ENCODE measurements around the gene BDKRB1. TPM values are rescaled to one million over a fixed set of nuclear protein-coding genes. Genes with fewer than 3 reads are reported as not detected.

Gene BDKRB1
- total RNA-seq, 2 experiments from 2014 or later = not detected

DNA sequence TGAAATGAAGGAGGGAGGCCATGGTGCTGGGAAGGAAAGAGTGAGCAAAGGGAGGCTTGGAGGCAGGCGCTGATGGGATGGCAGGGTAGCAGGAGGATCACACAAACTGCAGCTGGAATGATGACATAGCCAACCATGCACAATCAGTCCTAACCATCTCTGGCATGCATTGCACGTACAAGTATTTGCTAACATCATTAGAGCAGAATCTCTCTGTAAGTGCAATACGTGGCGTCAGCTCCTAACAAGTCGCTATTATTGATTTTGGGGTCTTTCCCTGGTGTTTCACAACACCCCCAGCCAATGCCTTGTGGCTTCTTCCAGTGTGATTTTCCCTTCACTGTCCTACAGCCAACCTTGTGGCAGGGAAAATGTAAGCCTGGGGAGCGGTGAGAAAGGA, 18.5 kb downstream of the BDKRB1 start:
- POLR2A ChIA-PET = no interaction called here

DNA sequence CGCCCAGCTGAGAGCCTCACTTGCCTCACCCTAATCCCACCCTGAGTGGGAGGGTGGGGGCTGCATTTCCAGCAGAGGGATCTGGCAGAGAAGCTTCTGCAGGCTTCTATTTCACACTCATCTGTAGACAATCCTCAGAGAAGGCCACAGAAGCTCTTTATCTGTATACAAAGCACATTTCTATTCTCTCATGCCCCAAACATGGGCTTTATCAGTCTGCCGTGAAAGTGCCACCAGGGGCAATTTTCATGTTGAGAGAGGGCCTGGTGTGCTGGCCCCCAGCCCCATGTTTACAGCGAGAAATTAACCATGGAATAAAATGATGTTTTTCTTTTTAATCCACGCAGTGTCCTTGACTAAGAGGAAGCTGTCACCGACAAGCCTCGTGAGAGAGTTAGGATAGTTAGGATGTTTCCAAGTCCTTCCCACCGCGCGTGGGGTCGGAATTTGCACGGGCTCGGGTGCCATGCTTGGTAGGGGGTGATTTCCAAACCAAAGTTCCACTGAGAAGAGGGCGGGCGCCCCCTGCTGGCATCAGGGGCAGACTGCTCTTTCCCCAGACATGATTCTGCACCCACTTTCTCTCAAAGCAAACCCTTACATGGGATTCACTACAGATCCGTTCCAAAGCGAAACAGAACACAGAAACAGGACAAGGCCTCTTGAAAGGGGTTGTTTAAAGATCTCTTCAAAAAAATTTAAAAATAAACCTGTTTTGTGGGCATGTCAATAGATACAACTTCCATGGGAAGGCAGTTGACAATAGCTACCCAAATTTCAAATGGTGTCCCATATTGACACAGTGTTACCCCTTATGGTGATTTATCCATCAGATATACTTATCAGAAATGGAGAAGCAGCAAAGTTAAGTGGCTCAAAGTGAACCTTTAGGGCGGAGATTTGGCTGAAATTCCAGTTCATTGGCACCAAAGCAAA, 19.4 kb downstream of the BDKRB1 start:
- ChIA-PET CTCF (interaction anchor here (0.8 to 2.0 kb wide), 4 partner anchors 16 to 175 kb away, joined by 3 to 9 read pairs (median 4); no protein-coding TSS in a partner anchor), POLR2A (no interaction called here)

More for the DNA sequence above, 18.5 kb downstream of the BDKRB1 start:
- CTCF ChIA-PET = interaction anchor here (0.9 to 1.7 kb wide), 3 partner anchors 14 to 174 kb away, joined by 3 to 6 read pairs (median 3); no protein-coding TSS in a partner anchor

DNA sequence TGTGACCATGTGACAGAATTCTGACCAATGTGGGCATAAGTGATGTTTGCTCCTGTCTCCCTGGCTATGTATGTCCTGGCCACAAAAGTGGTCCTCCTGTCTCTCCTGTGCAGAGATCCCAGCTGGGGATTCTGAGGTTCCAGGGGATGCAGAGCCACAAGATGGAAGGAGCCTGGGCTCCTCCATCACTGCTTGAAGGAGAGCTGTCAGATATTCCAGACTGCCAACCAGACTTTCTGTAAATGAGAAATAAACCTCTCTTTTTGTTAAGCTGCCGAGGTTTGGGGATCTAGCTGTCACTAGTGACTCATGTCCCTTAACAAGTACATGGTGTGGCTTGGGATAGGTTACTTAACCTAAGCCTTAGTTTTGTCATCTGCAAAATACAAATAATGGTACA, 21.9 kb downstream of the BDKRB1 start:
- CTCF ChIA-PET = no interaction called here

DNA sequence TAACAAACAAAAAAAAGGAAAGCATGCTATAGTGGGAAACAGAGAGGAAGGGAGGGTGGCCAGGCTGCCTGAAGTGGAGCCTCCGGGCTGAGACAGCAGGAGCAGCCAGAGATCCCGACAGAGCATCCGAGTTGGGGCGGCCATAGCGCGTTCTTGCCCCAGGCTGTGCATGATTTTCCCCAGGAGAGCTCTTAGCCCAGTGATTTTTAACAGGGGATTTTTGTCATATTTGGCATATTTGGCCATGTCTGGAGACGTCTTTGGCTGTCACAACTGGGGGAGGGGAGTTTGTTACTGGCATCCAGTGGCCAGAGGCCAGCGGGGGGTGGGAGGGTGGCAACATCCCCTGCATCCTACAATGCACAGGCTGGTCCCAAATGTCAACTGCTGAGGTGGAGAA, 23.6 kb downstream of the BDKRB1 start:
- POLR2A ChIA-PET = no interaction called here
- CTCF ChIA-PET = no interaction called here

More for the DNA sequence above, 21.9 kb downstream of the BDKRB1 start:
- POLR2A ChIA-PET = no interaction called here

DNA sequence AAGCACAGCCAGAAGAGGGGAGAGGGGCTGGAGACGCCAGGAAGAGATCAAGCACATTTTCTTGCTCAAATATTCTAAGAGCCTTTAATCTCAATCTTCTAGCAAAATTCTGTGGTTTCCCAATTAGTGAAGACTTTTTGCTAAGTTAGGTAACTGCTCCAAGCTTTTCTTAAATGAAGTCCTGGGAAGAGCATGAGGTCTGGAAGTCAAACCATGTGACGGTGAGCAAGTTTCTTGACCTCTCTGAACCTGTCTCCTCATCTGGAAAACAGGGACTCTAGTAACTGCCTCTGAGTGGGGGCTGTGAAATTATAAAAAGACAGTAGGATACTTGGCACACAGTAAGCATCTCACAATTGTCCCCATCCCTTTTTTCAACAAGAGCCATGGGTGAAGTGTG, 24.1 kb downstream of the BDKRB1 start:
- CTCF ChIA-PET = no interaction called here

DNA sequence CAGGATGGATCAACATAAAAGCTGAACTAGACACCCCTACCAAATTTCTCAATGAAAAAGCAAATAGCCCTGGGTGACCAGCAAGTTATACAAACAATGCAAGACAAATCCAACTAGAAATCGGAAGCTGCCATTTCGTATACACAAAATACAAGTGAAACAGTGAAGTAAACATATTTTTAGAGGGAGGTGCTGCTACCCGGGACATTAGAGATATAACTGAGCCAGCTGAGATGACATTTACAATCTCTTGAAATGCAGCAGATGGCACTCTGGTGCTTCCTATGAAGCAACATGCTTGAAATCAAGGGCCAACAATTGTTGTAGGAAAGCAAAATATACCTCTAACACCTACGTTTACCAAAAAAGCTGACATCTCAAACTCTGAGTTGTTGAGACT, 25.5 kb downstream of the BDKRB1 start:
- CTCF ChIA-PET = no interaction called here
- POLR2A ChIA-PET = no interaction called here

More for the DNA sequence above, 24.1 kb downstream of the BDKRB1 start:
- POLR2A ChIA-PET = no interaction called here

DNA sequence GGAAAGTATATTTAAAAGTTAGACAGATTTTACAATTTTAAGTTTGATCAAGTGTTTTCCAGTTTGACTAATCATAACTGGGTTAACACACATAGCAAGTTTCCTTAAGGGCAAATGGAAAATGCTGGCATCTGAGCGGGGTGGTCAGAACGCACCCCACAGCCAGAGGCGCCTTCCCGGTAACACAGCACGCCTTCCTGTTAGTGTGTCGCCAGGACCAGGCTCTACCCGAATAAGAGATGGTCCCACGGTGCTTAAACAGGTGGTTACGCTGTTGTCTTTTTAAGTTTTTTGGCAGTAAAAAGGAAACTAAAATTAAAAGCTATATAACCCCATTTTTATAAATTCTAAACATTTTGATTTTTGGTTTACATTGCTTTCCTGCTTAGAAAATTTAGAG, 28.0 kb downstream of the BDKRB1 start:
- ChIA-PET CTCF (no interaction called here), POLR2A (no interaction called here)

DNA sequence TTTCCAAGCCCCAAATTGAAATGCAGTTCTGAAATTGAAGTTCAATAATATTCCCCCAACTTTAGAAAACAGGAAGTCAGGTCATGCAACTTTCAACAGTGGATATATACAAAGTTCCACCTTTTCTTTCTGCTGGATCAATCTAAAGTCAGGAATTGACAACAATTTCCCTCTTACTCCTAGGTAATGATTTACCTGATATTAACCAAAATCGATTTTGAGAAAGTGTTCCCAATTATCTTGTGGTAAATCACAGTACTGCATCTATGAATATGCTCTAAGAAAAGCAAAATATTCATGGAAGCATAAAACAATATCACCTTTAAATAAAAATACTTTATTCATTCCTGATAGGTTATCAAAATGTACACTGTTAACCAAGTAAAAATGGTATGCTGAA, 28.4 kb downstream of the BDKRB1 start:
- CTCF ChIA-PET = no interaction called here
- POLR2A ChIA-PET = no interaction called here

DNA sequence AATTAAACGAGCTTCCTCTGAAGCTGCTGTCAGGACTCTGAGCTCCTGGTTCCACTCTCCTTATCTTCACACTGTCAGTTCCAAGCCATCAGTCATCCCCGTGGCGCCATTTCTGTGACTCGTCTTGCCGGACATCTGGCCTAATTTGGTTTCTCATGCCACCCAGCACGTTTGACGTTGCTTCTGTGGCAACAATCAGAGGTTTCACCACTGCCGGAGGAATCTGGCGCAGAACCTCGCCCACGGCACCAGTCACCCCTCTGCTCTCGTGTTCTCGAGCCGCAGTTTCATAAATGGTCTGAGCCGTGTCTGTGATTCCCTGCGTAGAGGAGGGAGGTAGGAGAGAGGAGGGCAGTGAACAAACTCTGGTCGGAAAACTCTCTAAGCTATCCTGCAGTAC, 29.7 kb downstream of the BDKRB1 start:
- CTCF ChIA-PET = no interaction called here

DNA sequence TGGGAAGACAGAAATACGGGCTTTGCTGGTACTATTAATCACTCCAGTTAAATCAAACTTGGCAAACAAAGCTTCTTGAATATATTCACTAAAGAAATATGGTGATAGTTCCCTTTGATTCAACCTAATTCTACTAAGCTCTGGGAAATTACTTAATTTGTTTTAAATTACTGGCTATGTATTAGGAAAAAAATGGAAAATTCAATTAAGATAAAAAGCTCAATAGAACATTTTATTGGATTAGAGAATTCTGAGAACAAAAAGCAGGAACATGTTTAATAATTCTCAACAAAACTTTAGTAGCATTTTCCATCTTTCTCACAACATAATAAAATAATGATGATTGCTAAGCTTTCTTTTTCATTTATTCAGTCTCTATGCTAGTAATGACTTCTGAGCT, 30.2 kb downstream of the BDKRB1 start:
- POLR2A ChIA-PET = no interaction called here
- CTCF ChIA-PET = no interaction called here

More for the DNA sequence above, 29.7 kb downstream of the BDKRB1 start:
- POLR2A ChIA-PET = no interaction called here

DNA sequence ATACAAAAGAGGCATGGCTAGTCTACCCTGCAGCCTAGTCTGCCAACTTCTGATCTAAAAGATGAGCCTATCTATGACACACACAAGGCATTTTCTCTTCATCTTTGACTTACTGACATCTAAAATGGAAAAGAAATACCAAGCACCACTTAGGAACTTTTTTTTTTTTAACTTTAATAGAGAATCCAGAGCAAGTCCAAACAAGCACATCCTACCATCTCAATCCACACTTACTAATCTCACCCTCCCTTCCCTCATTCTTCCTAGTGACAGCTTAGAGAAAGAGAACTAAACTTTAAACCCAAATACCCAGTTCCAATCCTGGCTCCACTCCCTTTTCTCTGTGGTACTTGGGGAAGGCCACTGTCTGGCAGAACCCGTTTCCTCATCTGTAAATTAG, 31.8 kb downstream of the BDKRB1 start:
- ChIA-PET CTCF (interaction anchor here (0.7 kb wide), 1 partner anchor 17 kb away, joined by 5 read pairs; no protein-coding TSS in a partner anchor), POLR2A (no interaction called here)

DNA sequence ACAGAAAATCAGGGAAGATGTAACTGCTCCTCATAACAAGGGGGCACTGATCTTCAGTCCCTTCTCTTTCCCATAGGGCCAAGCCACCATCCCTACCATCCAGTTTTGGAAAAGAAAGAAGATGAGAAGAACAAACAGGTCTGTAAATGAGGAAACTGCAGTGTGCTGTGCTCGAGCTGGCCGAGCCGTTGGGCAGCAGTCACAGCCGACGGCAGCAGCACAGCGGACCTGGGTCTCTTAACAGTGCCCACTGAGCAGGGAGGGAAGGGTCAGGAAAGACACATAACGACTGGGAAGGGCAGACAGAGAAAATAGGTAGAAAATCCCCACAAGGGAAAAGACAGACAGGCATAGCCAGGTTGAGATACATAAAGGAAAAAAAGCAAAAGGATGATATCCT, 38.2 kb downstream of the BDKRB1 start:
- ChIA-PET CTCF (no interaction called here), POLR2A (no interaction called here)

DNA sequence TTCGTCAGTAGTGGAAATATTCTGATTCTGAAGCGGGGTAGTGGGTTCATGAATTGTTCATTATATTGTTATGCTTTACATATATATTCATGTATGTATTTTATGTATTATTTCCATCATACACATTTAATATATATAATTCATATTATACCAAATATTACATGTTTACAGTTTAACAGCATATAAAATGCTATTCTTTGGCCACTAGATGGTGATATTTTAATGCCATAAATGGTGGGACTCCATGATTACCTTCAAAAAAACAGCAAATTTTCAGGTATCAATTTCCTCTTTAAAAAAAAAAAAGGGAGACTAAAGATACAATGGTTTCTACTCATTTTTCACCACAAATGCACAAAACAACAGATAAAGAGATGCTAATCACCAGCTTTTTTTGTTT, 41.0 kb downstream of the BDKRB1 start:
- ChIA-PET POLR2A (no interaction called here), CTCF (interaction anchor here (0.6 to 1.0 kb wide), 3 partner anchors 125 to 225 kb away, joined by 3 to 4 read pairs (median 3); no protein-coding TSS in a partner anchor)

DNA sequence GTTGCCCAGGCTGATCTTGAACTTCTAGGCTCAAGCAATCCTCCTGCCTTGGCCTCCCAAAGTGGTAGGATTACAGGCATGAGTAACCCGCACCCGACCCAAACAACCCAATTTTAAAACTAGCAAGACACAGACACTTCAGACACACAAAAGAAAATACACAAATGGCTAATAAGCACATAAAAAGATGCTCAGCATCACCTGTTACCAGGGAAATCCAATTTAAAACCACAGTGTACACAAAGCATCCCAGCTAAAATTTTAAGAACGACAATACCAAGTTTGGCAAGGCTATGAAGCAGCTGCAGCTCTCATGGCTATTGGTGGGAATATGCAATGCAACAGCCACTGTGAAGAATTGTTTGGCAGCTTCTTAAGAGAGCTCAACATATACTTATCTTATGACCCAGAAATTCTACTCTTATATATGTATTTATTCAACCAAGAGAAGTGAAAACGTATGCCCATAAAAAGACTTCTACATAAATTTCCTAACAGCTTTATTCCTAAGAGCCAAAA, 42.0 kb downstream of the BDKRB1 start:
- ChIA-PET CTCF (interaction anchor here (1.4 kb wide), 1 partner anchor 10 kb away, joined by 3 read pairs; no protein-coding TSS in a partner anchor), POLR2A (no interaction called here)

DNA sequence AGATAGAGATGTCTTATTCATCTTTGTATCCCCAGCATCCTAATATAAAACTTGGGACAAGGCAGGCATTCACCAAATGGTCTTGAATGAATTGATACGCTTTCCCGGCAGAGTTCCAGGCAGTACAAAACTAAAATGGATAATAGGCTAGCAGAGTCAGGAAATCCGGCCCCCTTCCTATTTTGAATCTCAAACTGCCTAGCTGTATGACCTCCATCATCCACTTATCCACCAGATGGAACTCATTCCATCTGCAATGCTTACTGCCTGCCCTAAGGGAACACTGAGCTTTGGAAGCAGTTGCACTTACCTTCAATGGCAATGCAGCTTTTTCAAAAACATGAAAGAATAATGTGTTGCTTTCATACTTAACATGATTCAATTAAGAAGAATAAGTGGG, 43.4 kb downstream of the BDKRB1 start:
- POLR2A ChIA-PET = no interaction called here
- CTCF ChIA-PET = interaction anchor here (1.2 kb wide), 1 partner anchor 83 kb away, joined by 3 read pairs; no protein-coding TSS in a partner anchor

DNA sequence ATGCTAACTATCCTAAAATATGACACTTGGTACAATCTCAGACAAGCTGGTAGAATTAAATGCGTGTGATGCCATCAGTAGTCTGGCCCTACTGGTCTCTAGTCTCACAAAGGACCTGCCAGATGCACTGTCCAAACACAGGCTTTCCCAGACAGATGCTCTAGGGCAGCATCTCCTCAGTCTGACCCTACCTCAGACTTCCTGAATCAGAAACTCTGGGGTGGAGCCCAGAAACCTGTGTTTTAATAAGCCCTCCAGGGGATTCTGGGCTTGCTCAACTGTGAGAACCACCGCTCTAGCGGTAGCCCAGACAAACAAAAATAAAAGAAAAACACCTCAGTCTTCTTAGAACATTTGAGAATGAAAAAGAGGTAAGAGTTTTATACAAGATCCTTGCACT, 48.0 kb downstream of the BDKRB1 start:
- POLR2A ChIA-PET = no interaction called here
- CTCF ChIA-PET = no interaction called here

DNA sequence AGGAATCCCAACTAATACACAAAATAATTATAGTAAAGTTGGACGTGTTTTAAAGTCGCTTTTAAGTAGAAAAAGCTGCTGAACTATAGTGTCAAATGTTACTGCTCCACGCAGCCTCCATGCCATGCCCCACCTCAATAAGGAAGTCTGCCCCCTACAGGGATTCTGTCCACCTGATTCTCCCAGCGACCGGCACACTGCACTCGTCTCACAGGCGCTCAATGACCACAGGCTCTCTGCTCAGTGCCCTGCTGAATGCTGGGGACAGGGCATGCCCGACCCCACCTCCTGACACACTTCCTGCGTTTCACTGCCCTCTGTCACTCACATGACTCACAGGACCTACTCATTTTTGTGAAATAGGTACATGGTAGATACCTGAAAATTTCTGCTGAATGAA, 48.9 kb downstream of the BDKRB1 start:
- ChIA-PET POLR2A (no interaction called here), CTCF (interaction anchor here (0.6 kb wide), 1 partner anchor 18 kb away, joined by 5 read pairs; no protein-coding TSS in a partner anchor)

DNA sequence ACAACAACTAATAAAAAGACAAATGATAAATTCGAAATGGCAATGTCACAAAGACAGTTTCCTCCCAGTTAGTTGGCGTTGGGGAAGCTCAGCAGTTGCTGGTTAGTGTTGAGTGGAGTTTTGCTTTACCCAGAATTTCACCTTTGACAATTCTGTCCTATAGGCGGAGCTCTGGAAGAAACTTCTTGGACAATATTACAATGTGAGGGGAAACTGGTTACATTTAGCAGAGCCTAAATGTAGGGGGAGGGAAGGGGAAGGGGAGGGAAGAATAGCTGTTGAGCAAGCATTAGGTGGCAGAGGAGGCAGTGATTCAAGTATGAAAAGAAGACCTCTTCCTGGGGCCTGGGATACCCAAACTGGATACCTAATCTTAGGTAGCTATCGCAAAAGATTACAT, 51.4 kb downstream of the BDKRB1 start:
- ChIA-PET POLR2A (no interaction called here), CTCF (interaction anchor here (0.7 to 0.9 kb wide), 2 partner anchors 114 to 781 kb away, joined by 3 read pairs; no protein-coding TSS in a partner anchor)

DNA sequence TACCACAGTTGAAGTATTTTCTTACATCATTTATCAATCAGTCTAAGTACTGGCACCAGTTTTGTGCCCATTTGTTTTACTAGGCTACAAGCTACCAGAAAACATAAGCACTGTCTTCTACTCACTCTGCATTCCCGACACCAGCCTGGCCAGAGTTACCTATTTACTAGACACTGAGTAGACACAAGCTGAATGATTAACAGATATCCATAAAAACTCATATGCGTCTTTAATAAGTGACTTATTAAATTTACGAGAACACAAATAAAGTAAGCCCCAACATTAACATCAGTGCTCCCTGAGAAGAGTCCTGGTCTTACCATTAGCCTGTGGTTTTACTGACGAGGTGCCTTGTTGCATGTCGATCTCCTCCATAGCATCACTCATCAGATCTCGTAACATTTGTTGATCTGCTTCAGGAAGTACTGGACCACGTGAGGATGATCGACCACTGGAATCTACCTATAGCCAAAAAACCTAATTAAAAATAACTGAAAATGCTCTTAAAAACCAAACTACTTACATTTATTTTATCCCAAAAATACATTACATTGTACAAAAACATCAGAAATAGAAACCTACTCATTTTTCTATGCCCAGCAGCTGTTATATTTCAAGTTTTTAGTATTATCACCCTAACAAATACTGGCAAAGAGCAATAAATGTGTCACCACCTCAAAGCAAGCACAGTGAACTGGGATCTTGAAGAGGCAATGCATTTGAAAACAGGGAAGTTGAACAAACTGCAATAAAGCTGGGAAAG, 53.3 kb downstream of the BDKRB1 start:
- CTCF ChIA-PET = no interaction called here
- POLR2A ChIA-PET = no interaction called here

DNA sequence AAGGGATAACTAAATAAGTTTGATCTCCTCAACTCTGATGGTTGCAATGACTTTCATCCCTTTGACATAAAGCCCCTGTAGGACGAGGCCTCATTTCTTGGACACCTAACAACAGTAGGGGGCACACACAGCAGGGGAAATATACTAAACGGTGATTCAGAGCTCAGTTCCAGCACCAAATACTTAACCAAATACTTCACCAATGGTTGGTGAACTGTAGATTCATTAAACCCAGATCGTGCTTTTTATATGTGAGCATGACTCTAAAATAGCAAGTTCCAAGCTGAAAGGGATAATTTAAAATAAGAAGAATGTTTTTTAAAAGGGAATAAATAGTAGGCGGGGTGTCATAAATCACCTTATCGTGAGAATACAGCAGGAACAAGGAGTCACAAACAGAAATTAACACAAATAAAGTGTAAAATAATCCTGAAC, 53.9 kb downstream of the BDKRB1 start:
- POLR2A ChIA-PET = no interaction called here

More for the DNA sequence above, 53.9 kb downstream of the BDKRB1 start:
- CTCF ChIA-PET = no interaction called here

Data from activated CD8-positive, alpha-beta memory T cell treated with anti-CD3 and anti-CD28 coated beads for 36 hours (primary cell).